Bone marrow (tissue), 2 donors: ENCODE data around the gene ACAA2.
"Not testable (repeated sequence)": the region's sequence is repeated elsewhere in the genome, so short reads cannot be mapped to it uniquely, and the experiment has no call there.

ENCODE experiments used
- DNase-seq, 2 donors: peaks; one replicate each; lab custom pipeline; 2025; lab: John Stamatoyannopoulos, UW

ACAA2 gene

GRCh38 chr18:49845629-49846360 lies 32.5 kb upstream of the ACAA2 start:
- no peak for DNase-seq

- no peak for DNase-seq
Observed at GRCh38 chr18:49844903-49845302, 31.6 kb upstream of the ACAA2 start.

- no peak for DNase-seq
Observed at GRCh38 chr18:49843778-49844625, 30.7 kb upstream of the ACAA2 start.

GRCh38 chr18:49843131-49843530 lies 29.8 kb upstream of the ACAA2 start:
- DNase-seq, result no peak

GRCh38 chr18:49842656-49843055 lies 29.3 kb upstream of the ACAA2 start:
- no peak for DNase-seq

GRCh38 chr18:49841236-49842217 lies 28.2 kb upstream of the ACAA2 start:
- DNase-seq, result no peak

- DNase-seq, result no peak
Observed at GRCh38 chr18:49839012-49839411, 25.7 kb upstream of the ACAA2 start.

GRCh38 chr18:49838381-49838780 lies 25.0 kb upstream of the ACAA2 start:
- no peak for DNase-seq

- DNase-seq, result no peak
Observed at GRCh38 chr18:49837889-49838288, 24.6 kb upstream of the ACAA2 start.

GRCh38 chr18:49837316-49837835 lies 24.0 kb upstream of the ACAA2 start:
- not testable (repeated sequence) for DNase-seq

- no peak for DNase-seq
Observed at GRCh38 chr18:49835405-49835804, 22.1 kb upstream of the ACAA2 start.

GRCh38 chr18:49834258-49834657 lies 20.9 kb upstream of the ACAA2 start:
- no peak for DNase-seq

- no peak for DNase-seq
Observed at GRCh38 chr18:49833814-49834213, 20.5 kb upstream of the ACAA2 start.

- DNase-seq, result no peak
Observed at GRCh38 chr18:49832221-49832647, 18.9 kb upstream of the ACAA2 start.

- DNase-seq, result no peak
Observed at GRCh38 chr18:49827996-49828395, 14.7 kb upstream of the ACAA2 start.

GRCh38 chr18:49819823-49820671 lies 6.7 kb upstream of the ACAA2 start:
- no peak for DNase-seq

- DNase-seq, result no peak
Observed at GRCh38 chr18:49819071-49819662, 5.8 kb upstream of the ACAA2 start.

- no peak for DNase-seq
Observed at GRCh38 chr18:49817947-49818346, 4.6 kb upstream of the ACAA2 start.

- no peak for DNase-seq
Observed at GRCh38 chr18:49815927-49816326, 2.6 kb upstream of the ACAA2 start.

GRCh38 chr18:49814147-49814499 lies 790 bp upstream of the ACAA2 start:
- DNase-seq, result peak in 1 of 2 donors; percentile 52

GRCh38 chr18:49813069-49813318 lies 339 bp downstream of the ACAA2 start:
- DNase-seq, result peak in 1 of 2 donors; percentile 55
